NCI-H82 (cell line): Measurements from ENCODE around the gene SCN3B.
"Not testable (repeated sequence)": the region's sequence is repeated elsewhere in the genome, so short reads cannot be mapped to it uniquely, and the experiment has no call there.

Experiments
- DNase-seq: peaks from one replicate; lab custom pipeline; 2025; lab: John Stamatoyannopoulos, UW

SCN3B gene, protein sequence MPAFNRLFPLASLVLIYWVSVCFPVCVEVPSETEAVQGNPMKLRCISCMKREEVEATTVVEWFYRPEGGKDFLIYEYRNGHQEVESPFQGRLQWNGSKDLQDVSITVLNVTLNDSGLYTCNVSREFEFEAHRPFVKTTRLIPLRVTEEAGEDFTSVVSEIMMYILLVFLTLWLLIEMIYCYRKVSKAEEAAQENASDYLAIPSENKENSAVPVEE

DNA sequence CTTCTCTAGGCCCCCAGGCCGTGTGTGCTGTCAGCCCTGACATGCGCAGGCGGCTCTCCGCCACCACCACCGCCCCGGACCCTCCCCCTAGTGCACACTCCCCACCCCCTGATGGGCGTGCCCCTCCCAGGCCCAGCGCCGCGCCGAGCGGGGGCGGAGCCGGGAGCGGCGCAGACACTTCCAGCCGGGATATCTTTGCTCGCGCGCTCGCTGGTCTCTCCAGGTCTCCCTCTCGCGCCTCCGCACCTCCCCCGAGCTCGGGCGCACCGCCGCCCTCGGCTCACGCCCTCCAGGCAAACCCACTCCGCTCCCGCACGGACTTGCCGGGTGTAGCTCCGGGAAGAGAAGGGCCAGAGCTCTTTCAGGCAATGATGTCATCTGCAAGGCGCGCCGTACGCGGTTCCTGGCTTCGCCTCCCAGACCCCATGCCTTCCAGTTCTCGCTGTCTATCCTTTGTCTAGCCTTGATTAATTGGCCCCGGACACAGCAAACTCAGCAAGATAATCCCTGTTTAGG is at the start of gene SCN3B:
Gene SCN3B, minus strand, starts transcription at position 59 of the 516 bp plus-strand sequence. CDS start 823 bp downstream, outside the sequence.
- DNase-seq = peak; percentile 94

DNA sequence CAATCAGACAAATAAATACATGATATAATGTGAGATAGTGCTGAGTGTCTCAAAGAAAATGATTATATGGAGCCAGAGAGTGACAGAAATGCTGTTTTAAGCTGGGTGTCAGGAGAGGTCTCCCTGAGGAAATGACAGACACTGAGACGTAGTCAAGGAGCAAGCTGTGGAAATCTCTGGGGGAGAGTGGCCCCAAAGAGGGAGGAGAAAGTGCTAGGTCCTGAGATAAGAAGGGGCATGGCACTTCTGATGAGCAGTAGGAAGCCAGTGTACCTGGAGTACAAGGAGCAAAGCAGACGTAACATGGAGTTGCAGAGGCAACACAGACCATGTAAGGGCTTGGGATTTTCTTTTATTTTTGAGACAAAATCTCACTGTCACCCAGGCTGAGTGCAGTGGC is 48.3 kb upstream of the SCN3B start:
- peak; percentile 12 for DNase-seq

DNA sequence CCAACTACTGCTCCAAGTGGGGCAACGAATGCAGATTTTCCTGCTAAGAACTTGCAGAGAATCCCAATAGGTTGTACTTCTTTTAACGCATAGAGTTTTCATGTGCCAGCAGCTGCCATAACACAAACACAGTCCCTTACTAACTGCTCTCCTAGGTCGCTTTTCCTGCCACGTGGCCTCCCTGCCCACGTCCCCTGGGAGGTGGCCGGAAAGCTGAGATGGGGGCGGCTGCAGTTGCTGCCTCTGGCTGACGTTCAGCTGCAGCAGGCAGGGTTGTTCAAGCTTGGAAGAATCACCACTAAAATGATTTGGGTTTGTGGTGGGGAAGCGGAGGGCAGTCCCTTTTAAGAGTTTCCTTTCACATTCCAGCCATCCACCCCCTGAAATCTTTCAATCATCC is 47.7 kb upstream of the SCN3B start:
- no peak for DNase-seq

DNA sequence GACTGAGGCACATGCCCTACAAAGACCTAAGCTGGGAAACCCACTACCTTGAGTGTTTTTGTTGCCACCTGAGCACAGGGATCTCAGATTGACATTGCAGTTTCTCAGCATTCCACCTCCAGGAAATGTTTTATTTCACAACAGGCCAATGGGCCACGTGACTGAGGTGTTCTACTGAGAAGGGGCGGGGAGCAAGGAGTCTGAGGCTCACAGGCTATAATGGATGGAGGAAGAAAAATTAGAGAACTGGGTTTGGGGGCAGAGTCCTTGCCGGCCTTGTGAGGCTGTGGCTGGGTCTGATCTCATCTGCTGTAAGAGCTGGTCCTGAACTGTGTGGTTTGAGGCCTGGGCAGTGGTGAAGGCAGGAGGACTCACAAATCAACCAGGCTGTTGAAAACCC is 46.3 kb upstream of the SCN3B start:
- DNase-seq = no peak

DNA sequence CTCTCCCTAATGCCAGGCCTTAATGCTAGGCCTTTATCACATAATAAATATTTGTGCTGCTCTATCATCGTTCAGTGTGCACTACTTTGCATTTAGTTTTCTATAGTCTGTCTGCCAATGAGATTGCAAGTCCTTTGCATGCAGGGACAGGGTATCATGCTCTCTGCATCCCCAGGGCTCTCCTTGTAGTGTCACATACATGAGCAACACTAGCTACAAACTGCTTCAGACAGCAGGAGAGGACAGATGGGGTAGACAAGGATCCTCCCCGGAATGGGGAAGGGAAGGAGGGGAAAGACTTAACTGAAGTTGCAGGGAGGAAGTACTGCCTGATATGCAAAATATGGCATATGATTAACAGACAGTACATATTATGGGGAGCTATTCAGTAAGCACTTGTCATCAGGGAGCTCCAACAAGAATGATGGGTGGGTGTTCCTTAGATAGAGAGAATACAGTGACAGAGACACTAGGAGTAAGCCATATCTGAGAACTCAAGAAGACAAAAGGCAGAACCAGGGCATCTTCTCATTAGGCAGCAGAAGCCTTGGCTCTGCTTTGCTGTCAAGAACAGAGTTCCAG is 44.2 kb upstream of the SCN3B start:
- DNase-seq = peak; percentile 64

DNA sequence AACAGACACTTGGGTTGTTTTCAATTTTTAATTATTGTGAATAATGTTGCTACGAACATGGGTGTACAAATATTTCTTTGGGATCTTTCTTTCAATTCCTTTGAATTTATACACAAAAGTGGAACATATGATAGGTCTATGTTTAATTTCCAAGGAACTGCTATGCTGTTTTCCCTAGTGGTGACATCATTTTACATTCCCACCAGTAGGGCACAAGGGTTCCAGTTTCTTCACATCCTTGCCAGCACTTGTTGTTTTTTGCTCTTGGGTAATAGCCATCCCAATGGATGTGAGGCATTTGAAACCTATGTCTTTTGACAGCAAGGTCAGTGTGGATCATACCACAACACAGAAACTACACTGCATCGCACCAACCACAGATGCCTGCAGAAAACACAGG is 41.8 kb upstream of the SCN3B start:
- DNase-seq = peak; percentile 9

DNA sequence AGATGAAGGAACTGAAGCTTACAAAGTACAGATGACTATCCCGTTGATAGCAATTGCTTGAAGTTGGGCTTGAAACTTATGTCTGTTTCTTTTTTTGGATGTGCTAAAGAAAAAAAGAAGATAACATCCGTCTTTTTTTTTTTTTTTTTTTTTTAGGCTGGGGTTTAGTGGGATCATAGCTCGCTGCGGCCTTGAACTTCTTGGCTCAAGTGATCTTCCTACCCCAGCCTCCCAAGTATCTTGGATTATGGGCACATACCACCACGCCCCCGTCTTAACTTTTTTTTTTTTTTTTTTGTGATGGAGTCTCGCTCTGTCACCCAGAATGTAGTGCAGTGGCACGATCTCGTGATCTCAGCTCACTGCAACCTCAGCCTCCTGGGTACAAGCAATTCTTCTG is 40.8 kb upstream of the SCN3B start:
- no peak for DNase-seq

DNA sequence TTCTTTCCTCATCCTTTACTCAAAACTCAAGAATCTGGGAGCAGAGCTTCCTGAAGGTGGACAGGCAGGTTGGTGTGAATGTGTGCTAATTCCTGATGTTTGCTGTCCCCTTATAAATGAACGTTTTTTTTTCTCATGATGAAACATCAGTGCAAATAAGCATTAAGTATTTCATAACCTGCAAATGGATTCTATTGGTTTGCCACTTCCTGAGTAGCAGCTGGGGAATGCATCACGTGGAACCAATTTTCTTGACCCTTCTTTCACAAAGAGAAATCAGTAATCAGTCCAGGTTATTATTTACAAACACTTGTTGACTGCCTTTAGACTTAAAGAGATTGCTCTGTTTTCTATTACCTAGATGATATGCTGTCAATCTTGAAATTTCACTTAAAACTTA is 40.1 kb upstream of the SCN3B start:
- no peak for DNase-seq

DNA sequence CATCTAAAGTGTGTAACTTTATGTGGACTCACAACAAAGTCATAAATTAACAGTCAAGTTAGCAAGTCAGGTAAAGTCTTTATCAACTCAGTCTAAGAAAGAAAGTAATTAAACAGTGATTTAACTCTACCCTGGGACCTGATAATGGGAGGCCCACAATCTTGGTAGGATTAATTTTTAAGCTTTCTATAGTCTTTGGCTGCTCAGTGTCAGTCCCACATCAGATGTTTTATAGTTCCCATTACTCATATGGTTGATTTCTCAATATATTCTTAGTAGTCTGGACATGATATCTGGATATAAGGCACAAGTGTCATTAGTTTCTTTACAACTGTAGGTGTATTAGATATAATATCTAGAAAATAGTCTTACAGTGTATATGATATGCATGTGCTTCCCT is 38.5 kb upstream of the SCN3B start:
- no peak for DNase-seq

DNA sequence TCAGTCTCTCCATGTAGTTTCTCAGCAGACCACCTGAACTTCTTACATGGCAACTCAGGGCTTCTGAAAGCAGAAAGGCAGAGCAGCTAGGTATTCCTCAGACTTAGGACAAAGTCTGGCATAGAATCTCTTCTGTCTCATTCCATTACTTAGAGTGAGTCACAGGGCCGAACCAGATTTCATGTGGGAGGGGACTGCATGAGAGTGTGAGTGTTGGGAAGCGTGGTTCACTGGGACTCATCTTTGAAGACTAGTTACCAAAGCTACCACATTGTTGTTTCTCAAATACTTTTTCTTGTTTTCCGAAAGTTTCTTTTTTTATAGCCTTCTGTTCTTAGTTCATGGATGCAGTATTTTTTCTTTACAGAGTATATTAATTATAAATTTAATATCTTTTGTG is 36.1 kb upstream of the SCN3B start:
- DNase-seq = no peak

DNA sequence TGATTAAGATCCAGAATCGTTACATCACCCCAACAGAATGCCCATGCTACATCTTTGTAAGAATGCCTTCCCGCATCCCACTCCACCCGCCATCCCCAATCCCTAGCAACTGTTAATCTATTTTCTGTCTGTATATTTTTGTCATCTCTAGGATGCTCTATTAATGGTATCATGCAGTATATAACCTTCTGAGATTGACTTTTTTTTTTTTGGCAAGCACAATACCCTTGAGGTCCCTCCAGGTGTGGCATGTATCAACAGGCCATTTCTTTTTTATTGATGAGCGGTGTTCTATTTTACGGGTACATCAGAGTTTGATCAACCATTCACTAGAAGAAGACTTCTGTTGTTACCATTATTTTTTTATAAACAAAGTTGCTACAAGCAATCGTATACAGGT is 30.2 kb upstream of the SCN3B start:
- no peak for DNase-seq

DNA sequence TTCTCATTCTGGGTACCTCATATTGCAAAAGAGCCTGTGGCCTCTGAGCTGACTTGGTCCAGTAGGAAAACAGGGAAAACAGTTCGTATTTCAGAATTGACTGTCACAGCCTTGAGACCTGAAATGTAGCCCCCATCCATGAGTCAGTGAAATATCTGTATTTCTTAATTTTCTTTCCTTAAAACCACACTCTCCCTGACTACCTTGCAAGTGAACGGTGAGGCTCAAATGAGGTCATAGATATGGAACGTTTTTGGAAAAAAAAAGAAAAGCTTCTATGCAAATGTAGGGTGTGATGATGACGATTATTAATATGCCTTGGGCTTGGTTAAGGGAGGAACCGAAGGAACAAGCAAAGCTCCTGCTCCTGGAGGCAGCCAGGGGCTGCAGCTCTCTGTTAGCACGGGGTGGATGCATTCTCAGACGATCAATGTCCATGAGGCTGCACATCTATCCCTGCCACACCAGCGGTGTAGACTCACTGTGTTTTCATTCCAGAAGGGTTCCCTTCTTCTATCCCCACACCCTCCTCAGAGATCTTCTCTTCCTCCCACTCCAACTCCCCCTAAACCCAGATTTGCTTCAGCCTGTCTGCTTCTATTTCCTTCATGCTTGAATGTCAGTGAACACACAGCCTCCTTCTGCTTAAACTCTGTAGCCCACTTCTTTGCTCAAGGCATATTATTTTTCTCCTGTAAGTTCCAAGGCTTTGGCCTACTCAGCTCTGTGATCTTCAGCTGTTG is 29.2 kb upstream of the SCN3B start:
- DNase-seq = no peak

DNA sequence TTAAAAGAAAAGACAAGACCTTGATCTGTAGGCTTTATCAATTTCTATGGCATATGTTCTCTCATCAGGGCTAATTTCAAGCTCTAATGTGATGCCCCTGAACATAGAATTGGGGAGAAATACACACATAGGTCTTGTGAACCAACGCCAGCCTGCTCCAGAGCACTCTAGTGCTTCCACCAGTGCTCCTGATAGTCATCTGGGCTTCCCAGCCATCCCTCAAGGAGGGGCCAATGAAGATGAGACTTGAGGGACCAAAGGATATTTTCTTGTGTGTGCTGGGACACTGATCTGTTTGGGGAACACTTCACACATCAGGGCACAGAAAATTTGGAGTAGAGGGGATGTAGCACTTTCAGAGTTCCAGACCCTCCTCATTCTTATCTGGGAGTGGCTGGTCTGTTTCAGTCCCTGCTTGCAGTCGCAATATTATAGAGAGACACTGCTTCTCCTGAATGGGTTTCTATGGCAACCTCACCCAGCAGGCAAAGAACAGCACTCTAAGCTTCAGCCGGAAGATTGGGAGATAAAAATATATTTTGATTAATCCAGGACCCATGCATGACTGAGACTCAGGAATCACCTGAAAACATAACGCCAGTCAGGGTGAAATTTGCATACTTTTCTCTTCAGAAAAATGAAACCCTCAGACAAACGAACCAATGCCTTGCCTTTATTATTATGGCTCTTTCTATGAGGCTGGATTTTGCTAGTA is 28.4 kb upstream of the SCN3B start:
- DNase-seq = no peak

DNA sequence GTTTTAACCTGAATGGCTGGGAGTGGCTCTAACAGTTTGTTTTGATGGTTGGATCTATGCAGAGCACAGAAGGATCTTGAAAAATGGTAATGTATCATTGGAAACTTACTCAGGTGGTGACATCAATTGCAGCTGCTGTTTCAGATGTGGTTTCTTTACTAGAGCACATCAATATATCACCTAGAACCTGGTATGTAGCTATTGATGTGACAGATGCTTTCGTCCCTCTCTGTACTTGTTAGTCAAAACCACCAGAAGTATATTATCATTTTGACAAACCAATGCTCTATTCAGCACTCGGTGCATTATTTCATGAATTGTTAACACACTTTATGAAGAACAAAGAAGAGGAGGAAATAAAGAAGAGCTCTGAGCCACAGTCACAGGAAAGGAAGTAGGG is 26.6 kb upstream of the SCN3B start:
- no peak for DNase-seq

DNA sequence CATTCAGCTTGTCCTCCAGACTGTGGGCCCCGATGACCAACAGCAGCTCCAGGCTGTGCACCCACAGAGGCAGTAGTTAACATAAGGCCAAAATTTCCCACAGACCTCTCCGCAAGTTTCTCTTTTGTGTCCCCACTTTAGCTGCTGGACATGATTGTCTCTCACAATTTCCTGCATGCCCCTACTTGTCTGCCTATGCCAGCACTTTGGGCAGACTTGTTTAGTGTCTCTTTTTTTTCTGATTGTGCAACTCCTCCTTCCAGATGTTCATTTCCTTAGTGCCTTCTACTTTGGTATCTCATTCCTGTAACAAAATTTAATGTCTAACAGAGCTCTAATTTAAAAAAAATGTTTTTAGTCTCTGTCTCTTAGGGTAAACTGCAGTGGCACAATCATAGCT is 23.8 kb upstream of the SCN3B start:
- DNase-seq = no peak

DNA sequence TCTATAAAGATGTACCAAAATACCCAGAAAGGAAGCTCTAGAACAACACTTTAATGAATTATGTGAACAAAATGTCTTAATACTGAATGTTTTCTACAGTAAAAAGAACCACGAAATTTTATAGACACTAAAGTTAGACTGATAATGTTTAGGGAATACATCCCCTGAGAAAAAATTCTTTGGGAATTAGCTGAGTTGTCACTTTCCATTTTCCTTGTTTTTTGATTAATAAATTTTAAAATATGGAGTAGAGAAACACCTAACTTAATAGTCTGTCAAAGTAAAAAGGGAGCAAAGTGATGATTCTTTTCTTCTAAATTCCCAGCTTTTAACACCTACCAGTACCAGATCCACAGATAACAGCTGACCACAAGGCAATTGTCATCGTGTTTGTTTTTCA is 23.1 kb upstream of the SCN3B start:
- DNase-seq = no peak

DNA sequence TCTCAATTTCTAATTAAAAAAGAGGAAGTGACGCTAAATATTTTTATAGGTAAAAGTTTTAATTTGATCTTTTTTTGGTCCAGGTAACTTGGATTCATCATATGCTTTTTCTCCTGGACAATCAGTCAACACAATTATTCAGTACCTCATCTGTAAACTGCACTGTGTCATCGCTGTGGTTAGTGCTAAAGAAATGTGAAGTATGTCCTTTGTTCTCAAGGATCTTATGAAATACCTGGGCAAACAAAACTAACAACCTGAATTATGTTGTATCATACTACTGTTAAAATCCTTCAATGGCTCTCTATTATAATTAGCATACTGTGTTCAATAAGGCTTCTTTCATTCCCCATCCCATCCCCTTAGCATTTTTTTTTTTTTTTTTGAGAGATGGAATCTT is 19.9 kb upstream of the SCN3B start:
- DNase-seq = no peak

DNA sequence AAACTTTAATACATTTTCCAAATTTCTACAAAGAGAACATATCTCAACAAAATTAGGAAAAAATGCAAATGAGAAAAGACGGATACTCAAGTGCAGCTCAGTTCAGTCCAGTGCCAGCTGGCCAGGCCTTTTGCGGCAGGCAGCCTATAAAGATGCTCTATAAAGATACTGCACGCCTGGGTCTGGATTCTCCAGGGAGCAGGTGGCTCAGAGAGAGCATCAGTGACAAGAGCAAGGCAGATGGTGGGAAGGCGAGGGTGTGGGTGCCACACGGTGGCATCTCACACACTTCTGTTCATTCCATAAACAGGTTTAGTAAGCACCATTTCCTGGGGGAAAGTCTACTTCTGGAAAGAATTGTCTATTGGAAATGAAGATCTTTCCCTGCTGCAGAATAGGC is 18.1 kb upstream of the SCN3B start:
- DNase-seq = peak; percentile 14

DNA sequence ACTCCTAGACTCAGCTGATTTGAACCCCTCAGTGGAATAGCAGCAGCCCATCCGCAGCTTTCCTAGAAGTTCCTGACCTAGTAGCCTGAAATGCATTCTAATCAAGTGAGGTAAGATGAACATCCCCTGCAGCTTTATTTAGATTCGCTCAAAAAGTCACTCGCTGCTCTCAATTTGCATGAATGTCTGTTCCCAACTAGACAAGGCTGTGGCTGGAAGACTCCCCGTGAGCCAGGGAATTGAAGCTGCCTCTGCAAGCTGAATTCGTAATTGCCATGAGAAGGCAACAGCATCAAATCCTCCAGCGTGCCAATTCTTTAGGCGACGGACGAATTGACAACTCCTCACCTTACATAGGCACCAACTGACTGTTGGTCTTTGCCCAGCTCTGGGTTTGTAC is 17.1 kb upstream of the SCN3B start:
- no peak for DNase-seq

DNA sequence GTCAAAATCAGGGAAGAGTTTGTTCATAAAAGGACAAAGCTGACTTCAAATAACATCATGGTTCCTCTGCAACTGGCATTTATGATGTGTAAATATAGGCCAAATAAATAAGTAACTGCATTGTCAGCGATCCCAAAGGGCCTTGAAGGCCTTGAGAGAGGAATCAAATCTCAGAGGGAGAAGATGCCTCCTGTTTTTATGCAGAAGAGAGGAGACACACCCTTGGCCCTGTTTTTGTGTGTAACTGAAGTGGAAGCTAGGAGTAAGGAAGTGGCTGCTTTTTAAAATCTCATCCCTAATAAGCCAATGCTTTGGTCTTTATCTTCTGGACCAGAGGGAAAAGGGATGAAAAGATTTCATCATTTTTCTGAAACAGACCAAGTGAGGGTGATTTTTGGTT is 15.7 kb upstream of the SCN3B start:
- DNase-seq = no peak

DNA sequence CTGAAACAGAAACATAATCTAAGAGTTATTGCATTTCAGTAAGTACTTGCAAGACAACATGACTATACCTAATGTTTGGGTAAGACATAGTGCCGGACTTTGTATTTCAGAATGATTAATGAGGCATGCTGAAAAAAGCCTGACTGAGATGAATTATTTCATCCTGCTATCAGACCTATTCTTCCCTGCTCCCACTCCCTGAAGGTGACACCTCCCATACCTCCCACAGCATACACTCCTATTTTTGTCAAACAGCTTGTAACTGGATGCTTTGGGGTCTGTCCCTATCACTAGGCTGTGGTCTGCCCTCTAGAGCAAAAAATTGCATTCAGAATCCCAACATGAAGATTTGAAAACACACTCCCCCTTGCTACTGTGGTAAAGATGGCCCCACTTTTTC is 10.9 kb upstream of the SCN3B start:
- no peak for DNase-seq

DNA sequence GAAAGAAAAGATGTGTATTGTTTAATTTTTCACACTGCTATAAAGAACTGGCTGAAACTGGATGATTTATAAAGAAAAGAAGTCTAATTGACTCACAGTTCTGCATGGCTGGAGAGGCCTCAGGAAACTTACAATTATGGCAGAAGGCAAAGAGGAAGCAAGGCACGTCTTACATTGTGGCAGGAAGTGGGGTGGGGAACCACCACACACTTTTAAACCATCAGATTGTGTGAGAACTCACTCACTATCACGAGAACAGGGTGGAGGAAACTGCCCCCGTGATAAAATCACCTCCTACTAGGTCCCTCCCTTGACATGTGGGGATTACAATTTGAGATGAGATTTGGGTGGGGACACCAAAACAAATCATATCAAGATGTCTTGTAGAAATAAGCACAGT is 5.5 kb upstream of the SCN3B start:
- DNase-seq = not testable (repeated sequence)

DNA sequence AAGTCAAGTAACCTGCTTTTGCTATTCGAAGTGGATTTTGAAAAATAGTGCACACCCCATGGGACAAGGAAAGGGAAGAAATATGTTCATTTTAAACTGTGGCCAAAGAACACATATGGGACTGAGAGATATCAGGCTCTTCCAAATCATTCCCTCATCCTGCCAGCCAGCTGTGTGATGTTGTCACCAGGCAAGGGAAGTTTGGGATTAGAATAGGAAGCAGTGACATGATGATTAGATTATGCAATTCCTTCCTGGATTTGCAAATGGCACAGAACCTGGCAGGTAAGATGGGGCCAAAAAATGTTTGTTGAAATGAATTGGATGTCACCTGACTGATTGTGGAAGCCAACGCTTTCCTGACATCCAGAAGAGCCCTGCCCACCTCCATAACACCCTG is 4.9 kb upstream of the SCN3B start:
- no peak for DNase-seq
